OCI-LY1 (cell line): ENCODE results near the gene MICAL2.

ENCODE experiments used
- CTCF ChIP-seq: fragments of 200-600 bp; sonication (generic), shearing (Covaris generic); IDR thresholded peaks from 2 replicates; pipeline ENCODE4 v1.5.1; 2017; ENCODE audit warnings: mild to moderate bottlenecking, antibody characterized with exemption, low read length, moderate library complexity, mixed read lengths
- EZH2 ChIP-seq: fragments of 200-600 bp; sonication (generic), shearing (Covaris generic); IDR thresholded peaks from 2 replicates; pipeline ENCODE4 v1.8.0; 2017; ENCODE audit warnings: borderline replicate concordance, mixed run types, mild to moderate bottlenecking, antibody characterized with exemption, low read length, moderate library complexity, mixed read lengths

- TF ChIP-seq CTCF: no peak
- TF ChIP-seq EZH2: no peak
Measured at GRCh38 chr11:12301379-12301778, 191.0 kb downstream of the MICAL2 start.
